NT2/D1 (cell line): Measurements from ENCODE around the gene GPR18.

Source experiments
- YY1 ChIP-seq: IDR thresholded peaks from 2 replicates; pipeline ENCODE4 v1.6.1; 2011; ENCODE audit not compliant: insufficient read length, insufficient read depth
- ZNF274 ChIP-seq: IDR thresholded peaks from 2 replicates; pipeline ENCODE4 v1.6.1; 2011; ENCODE audit warnings: mild to moderate bottlenecking, low read depth, low read length

GRCh38 chr13:99288089-99288488 lies 29.9 kb upstream of the GPR18 start:
- TF ChIP-seq YY1 = no peak
- no peak for TF ChIP-seq ZNF274
